ENCODE results near the gene ZNF536.

- no peak for TF ChIP-seq CTCF (CRISPR knock-in tag; IDR thresholded peaks at IDR 0.05)
- TF ChIP-seq PHF20 (CRISPR knock-in tag; IDR thresholded peaks at IDR 0.05): no peak
- no peak for TF ChIP-seq MAFG (CRISPR knock-in tag; IDR thresholded peaks at IDR 0.05)
- TF ChIP-seq CHD2 (IDR thresholded peaks at IDR 0.05; ENCODE audit: low read depth, low read length): no peak
- TF ChIP-seq ZBTB33 (CRISPR knock-in tag; IDR thresholded peaks at IDR 0.05): no peak
- no peak for TF ChIP-seq ZBTB7A (CRISPR knock-in tag; IDR thresholded peaks at IDR 0.05)
- TF ChIP-seq CC2D1A (CRISPR knock-in tag; IDR thresholded peaks at IDR 0.05): no peak
- no peak for TF ChIP-seq ZBTB34 (CRISPR knock-in tag; IDR thresholded peaks at IDR 0.05)
- no peak for TF ChIP-seq ZFX (CRISPR knock-in tag; IDR thresholded peaks at IDR 0.05; ENCODE audit: low read depth)
- no peak for TF ChIP-seq JUN (CRISPR knock-in tag; IDR thresholded peaks at IDR 0.05)
- TF ChIP-seq ZNF510 (CRISPR knock-in tag; IDR thresholded peaks at IDR 0.05; ENCODE audit: low read depth): no peak
Observed at GRCh38 chr19:30324982-30325381, 47.2 kb upstream of the ZNF536 start.
